SKM-1 treated with dmso at 0.1 percent for 144 hours (cell line): Measurements from ENCODE around the gene ARSG.
"Not testable (repeated sequence)": the region's sequence is repeated elsewhere in the genome, so short reads cannot be mapped to it uniquely, and the experiment has no call there.

Experiments used
- DNase-seq: peaks from one replicate; lab custom pipeline; 2025; ENCODE audit not compliant: unreplicated experiment; lab: John Stamatoyannopoulos, UW

ARSG gene

DNA sequence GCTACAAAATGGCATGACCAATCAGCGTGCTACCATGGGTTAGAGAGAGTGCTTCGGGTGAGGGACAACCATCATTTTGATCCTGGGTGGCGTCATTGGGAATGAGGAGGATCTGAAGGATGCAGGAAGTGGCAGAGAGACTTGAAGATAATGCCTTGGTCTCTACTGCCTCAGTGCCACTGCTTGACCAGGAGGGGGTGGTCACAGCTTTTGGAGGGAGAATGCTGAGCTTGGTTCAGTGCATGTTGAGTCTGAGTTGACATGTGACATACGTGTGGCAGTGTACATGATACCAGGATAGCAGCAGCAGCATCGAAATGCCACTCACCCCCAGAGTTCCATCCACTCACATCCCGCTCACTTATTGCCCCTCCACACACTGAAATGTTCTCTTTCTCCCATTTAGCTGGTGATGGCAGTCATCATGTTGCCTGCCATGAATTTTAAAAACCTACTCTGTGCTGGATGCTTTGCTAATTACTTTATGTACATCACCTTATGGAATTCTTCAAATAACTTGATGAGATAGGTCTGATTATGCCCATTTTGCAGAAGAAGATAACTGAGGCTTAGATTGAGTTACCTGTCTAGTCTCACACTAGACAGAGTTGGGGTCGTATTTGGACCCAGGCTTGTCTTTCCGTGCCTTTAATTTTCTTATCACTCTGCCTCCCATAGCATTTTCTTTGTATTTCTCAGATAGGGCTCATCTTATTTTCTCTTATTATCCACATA lies 36.7 kb downstream of the ARSG start:
- DNase-seq: no peak

DNA sequence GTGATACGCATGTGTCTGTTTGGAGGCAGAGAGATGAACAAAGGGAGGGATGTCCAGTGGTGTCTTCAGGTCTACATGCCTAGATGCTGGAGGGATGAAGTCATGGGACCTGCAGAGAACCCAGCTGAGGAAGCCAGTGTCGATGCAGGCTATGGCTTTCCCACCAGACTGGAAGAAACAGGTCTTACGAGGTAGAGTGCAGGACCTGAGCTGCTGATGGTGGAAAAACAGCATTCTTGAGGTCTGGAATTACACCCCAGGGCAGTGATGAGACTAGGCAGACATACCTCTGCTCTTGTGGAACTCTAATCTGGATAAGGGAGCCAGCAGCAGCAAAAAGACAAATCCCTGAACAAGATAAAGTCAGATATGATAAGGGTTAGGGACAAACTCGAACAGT lies 37.4 kb downstream of the ARSG start:
- no peak for DNase-seq

DNA sequence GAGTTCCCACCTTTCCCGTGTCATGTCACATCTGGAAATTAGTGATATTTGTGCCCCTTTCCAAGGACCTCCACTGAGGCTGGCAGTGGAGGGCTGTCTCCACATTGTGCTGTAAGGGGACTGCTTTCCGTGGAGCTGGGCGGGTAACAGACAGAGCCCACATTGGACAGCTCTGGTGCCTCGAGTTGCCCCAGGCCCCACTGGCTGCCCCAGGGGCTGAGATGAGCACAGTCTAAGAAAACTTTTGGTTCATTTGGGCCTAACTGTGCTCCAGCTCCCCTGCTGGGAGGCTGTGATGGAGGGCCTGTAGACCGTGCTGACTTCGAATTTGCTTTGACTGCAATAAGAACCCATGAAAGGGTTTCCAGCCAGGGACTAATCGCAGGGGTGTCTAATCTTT lies 38.0 kb downstream of the ARSG start:
- DNase-seq: no peak

DNA sequence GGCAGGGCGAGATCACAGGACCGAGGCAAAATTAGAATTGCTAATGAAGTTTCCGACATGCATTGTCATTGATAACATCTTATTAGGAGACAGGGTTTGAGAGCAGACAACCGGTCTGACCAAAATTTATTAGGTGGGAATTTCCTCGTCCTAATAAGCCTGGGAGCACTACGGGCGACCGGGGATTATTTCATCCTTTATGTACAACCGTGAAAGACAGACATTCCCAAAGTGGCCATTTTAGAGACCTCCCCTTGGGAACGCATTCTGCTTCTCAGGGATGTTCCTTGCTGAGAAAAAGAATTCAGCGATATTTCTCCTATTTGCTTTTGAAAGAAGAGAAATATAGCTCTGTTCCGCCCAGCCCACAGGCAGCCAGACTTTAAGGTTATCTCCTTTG lies 40.6 kb downstream of the ARSG start:
- DNase-seq: not testable (repeated sequence)

DNA sequence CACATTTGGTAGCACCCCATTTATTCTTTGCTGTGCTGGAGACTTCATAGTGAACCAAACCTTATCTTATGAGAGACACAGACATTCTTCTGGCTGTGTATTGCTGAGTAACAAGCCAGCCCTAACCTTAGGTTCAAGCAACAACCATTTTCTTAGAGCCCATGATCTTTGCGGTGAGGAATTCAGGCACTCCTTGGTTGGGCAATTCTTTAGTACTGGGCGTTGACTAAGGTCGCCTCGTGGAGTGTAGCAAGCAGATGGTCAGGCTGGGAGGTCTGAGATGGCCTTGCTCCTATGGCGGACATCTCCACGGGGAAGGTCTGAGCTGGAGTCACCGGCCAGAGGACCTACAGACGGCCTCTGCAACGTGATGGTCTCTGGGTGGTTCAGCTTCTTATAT lies 43.1 kb downstream of the ARSG start:
- DNase-seq: no peak

DNA sequence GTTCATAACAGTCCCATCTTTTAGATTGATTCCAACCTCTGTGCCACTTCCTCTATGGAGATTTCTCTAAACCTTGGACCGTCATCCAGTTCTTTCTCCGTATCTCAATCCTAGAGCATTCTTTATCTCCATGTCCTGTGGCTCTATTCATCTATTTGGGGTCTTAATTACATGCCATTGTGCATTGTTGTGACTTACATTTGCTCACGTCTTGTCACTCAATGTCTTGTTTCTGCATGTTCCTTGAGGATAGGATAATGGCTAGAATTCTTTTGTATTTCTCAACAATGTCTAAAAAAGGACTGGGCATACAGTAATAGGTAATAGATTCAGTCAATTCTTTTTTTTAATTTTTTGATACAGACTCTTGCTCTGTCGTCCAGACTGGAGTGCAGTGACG lies 50.2 kb downstream of the ARSG start:
- DNase-seq: no peak

DNA sequence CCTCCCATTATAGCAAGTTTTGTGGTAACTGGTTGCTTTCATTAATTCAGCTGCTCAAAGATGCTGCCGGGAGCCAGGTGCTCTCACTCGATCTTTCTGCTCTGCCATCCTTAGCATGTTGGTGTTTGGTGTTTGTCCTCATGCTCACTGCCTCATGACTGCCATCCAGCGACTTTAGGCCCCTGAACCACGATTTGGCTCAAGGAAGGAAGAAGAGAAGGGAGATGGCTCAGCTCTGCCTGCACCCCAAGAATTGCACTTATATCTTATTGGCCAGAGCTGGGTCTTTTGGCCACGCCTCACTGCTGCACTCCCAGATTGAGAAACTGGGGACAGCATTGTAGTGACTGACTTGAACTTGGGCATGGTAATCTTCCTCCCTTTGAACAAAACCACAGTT lies 52.7 kb downstream of the ARSG start:
- DNase-seq: peak; percentile 34

DNA sequence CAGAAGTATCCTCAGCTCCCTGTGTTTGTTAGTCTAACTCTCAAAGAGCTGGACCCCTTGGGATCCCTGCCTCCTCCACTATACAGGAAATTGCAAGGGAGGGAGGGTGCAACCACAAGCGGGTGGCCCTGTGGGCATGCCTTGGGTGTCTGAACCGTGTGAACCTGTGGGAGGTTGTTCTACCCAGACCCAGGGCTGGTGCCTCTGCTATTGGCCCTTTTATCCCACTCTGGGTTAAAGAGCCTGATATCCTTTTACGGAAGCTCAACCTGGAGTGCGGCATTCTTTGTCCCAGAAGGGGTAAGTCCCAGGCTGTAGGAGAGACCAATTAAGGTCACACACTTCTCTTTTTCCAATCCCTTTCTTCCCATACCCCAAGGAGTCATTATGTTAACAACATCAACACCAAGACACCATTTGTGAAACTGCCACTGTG lies 53.4 kb downstream of the ARSG start:
- peak; percentile 57 for DNase-seq

DNA sequence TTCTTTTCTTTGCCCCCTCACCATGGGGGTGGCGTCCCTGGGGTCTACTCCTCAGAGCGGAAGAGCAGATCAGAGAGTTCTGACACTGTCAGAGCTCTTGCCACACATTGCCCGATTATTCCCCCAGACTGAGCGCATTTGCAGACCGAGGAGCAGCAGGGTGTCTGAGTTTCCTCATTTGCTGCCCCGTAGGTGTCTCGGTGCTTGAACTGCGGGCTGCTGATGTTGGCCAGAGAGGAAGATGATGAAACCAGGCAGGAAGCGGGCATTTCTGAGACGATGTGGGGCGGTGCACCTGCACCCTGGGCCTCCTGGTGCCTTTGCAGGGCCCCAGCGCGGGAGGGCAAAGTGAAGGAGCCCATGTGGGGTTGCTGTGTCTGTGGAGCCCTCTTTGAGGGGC lies 55.2 kb downstream of the ARSG start:
- peak; percentile 95 for DNase-seq

DNA sequence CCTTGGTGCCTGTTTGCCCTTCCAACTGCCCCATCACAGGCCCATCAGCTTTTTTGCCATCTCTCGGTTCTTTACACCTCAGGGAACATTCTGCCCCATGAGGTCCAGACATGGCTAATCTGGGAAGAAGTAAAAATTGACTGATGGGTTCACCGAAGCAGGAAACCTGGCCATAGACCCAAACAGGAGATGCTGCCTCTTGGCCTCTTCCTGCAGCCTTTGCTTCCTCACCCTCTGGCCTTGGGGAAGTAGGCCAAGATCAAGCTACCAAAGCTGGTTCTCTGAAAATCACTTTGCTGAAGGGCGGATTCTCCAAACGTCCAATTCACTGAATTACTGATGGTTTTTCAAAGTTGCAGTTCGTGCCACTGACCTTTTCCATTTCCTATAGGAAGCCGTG lies 56.1 kb downstream of the ARSG start:
- DNase-seq: peak; percentile 26

DNA sequence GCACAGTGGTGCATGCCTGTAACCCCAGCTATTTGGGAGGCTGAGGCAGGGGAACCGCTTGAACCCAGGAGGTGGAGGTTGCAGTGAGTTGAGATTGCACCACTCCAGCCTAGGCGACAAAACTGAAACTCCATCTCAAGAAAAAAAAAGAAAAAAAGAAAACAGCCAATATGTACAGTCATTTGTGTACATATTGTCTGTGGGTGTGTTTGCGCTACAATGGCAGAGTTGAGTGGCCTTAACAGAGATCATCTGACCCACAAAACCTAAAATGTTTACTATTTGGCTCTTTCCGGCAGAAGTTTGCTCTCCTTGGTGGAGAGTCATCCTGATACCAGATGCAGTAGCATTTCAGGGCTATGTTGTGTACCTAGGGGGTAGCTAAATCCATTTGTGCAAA lies 57.9 kb downstream of the ARSG start:
- no peak for DNase-seq

DNA sequence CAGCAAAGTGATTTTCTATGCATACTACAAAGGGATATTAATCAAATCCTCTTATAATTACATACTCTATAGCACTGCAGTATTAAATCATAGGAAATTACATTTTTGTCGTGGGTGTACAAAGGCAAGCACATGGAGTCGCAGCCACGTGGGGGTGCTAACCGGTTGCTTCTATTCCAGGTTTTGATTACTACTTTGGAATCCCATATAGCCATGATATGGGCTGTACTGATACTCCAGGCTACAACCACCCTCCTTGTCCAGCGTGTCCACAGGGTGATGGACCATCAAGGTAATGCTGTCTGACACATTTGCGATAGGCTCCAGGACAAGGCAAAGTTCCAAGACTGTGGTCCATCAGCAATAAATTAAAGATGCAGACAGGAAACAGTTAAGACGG lies 60.1 kb downstream of the ARSG start:
- DNase-seq: no peak

DNA sequence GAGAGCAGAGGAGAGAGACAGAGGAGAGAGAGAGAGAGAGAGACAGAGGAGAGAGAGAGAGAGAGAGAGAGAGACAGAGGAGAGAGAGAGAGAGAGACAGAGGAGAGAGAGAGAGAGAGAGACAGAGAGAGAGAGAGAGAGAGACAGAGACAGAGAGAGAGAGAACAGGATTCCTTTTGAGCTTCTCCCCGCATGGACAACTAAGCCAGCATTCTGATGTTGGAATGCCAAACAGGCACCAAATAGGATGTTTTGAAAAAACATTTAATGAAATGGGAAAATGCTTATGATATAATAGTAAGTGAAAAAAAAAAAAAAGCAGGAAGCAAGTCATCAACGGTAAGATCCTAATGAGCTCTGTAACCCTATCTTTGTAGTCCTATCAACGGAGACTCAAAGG lies 60.7 kb downstream of the ARSG start:
- DNase-seq: no peak

DNA sequence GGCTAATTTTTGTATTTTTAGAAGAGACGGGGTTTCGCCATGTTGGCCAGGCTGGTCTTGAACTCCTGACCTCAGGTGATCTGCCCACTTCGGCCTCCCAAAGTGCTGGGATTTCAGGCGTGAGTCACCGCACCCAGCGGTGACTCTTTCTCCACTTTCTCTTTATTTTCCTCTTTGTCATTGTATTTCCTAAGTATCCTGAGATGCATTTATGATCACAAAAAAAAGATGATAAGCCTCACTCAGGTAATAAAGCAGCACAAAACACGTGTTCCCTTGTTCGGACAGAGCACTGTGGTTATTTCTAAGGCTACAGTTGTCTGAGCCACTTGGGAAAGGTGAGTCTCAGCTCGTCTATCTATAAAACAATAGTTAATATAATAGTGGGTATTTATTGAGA lies 61.4 kb downstream of the ARSG start:
- not testable (repeated sequence) for DNase-seq

DNA sequence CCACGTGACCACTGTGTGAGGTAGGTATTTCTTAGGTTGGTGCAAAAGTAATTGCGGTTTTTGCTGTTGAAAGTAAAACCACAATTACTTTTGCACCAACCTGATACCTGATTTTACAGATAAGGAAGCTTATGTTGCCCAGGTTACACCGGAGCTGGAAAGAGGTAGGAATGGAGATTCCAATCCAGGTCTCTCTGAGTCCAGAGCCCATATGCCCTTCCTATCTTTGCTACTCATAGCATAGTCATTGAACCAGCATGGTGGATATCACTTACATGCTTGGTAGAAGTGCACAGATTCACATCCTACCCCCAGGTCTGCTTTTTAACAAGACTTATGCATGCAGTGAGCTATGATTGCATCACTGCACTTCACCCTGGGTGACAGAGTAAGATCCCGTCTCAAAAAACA lies 61.8 kb downstream of the ARSG start:
- no peak for DNase-seq

DNA sequence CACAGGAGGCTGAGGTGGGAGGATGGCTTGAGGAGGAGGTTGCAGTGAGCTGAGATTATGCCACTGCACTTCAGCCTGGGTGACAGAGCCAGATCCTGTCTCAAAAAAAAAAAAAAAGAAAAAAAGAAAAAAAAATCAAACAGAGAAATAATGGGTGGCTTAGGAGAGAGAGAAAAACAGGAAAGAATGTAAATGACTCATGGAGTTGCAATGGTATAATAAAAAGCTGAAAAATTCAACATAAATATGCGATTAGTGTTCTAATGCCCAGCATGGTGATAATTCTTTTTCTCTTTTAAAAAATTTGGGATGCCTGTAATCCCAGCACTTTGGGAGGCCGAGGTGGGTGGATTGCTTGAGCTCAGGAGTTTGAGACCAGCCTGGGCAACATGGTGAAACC lies 63.0 kb downstream of the ARSG start:
- not testable (repeated sequence) for DNase-seq

DNA sequence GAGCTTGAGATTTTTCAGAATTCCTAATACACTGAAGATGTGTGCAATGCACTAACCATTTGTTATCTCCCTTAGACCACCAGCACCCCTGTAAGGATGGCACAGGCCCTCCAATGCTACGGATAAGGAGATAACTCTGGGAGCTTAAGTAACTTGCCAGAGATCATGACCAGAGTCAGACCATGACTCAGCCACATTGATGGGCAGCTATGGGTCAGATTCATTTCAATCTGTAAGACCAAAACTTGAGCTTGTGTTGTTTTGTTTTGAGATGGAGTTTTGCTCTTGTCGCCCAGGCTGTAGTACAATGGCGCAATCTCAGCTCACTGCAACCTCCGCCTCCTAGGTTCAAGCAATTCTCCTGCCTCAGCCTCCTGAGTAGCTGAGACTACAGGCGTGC lies 63.8 kb downstream of the ARSG start:
- DNase-seq: not testable (repeated sequence)

DNA sequence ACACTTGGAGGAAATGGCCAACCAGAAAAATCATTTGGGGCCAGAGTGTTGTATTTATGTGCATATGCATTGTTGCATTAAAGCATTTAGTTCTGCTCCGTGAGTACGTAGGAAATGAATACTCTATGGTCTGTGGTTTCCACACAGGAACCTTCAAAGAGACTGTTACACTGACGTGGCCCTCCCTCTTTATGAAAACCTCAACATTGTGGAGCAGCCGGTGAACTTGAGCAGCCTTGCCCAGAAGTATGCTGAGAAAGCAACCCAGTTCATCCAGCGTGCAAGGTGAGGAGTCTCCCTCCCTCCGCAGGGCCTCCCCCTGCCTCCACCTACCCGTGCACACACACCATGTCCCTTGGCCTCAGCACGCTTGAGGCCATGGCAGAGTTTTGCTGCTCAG lies 65.2 kb downstream of the ARSG start:
- DNase-seq: peak; percentile 20

DNA sequence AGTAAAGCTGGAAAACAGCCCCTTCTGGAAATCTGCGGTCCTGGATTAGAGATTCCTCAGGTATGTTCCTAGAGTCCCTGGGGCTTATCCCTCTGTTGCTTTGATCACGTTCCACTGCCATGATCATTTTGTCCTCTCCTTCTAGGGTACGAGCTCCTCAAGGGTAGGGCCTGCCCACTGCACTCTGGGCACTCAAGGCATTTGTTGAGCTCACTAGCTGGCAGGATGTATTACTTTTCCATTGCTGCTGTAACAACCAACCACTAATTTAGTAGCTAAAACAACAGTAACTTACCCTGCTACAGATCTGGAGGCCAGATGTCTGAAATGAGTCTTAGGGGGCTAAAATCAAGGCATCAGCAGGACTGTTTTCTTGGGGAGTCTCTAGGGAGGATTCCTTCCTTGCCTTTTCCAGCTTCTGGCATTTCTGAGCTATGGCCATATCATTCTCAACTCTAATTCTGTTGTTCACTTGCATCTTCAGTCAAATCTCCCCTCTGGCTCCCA lies 65.7 kb downstream of the ARSG start:
- DNase-seq: no peak

DNA sequence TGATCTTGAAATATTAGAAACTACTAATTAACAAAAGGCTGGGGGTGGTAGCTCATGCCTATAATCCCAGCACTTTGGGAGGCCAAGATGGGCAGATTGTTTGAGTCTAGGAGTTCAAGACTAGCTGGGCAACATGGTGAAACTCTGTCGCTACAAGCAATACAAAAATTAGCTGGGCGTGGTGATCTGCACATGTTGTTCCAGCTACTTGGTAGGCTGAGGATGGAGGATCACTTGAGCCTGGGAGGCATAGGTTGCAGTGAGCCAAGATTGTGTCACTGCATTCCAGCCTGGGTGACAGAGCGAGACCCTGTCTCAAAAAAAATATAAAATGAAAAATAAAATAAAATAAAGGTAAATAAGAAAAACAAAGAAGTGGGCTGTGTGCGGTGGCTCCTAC lies 66.6 kb downstream of the ARSG start:
- DNase-seq: no peak

DNA sequence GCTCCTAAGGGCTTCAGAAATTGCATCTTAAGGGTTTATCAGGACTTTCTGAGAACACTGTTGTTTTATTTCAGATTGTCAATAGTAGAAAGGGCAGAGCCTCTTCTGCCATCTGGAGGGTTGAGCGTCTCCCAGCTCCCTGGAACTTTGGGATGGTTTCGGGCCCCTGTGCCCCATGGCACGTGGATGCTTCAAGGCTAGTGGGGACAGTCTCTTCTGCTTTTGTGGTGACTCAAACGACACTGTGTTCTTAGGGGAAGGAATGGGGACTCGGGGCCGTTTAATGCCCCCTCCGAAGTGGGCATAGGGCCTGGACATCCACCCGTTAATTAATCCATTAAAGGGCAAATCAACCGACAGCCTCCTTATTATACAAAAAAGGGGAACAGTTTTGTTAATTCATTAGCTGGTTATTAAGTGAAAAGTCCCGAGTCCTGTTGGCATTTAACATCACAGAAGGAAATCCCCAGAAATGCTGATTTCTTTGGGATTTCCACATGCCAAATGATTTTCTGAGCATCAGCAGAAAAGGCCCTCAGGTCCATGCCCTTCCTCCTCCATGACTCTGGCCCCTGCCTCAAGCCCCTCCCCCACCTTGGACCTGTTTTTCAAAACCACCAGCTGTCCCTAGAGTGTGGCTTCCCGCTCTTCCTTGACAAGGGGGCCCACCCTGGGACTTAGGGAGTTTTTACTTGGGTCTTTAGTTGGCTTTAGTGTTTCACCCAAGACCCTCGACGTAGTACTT lies 68.7 kb downstream of the ARSG start:
- DNase-seq: no peak

DNA sequence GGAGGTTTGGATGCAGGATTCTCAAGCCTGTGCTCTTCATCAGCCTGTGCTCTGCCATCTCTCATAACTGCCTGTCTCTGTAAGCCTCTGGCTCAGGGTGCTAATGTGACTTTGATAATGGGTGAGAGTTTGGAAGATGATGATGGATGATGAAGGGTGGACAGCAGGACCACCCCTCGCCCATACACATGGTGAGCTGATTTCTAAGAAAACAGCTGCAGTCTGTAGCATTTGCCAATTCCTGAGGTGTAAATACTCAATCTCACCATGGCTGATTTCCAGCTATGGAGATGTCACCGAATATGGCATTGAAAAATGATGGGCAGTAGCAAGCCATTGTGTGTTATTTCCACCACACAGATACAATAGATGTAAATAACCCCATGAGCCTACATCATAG lies 74.2 kb downstream of the ARSG start:
- DNase-seq: no peak
